H1 (cell line): ENCODE measurements around the gene ALG14.
"Not testable (repeated sequence)": the region's sequence is repeated elsewhere in the genome, so short reads cannot be mapped to it uniquely, and the experiment has no call there.

Experiments used
- CHD7 ChIP-seq: fragments of 300-600 bp; sonication (generic); IDR thresholded peaks from 2 replicates; pipeline ENCODE4 v1.7.1; 2012; ENCODE audit warnings: low read length, moderate library complexity, mild to moderate bottlenecking, inconsistent platforms; ENCODE audit not compliant: insufficient replicate concordance
- CTCF ChIP-seq, 3 experiments: IDR thresholded peaks; 1 replicate in 2 of 3; 2 replicates in 1 of 3; pipeline versions ENCODE4 v1.5.1 to v1.6.1; 2011; ENCODE audit warnings: low read length in 3 of 3, mild to moderate bottlenecking in 3 of 3, inconsistent platforms in 2 of 3, low read depth in 1 of 3, moderate library complexity in 1 of 3; ENCODE audit not compliant: insufficient read depth in 1 of 3; ENCODE audit errors: control extremely low read depth in 1 of 3
- EZH2 ChIP-seq: fragments of 200-600 bp; sonication (generic); IDR thresholded peaks from 2 replicates; pipeline ENCODE4 v1.7.1; 2012; ENCODE audit warnings: low read depth, mild to moderate bottlenecking, moderate library complexity, low read length, inconsistent platforms; ENCODE audit not compliant: severe bottlenecking
- JUN ChIP-seq: IDR thresholded peaks from 2 replicates; pipeline ENCODE4 v1.6.1; 2011; ENCODE audit warnings: low read depth, mild to moderate bottlenecking, improper control_type of control experiment, low read length
- KDM5A ChIP-seq: fragments of 200-600 bp; IDR thresholded peaks from 2 replicates; pipeline ENCODE4 v1.7.1; 2012; ENCODE audit warnings: mild to moderate bottlenecking, low read length, inconsistent platforms, mixed read lengths
- POLR2A ChIP-seq, 2 experiments: IDR thresholded peaks; 1 replicate in 1 of 2; 2 replicates in 1 of 2; pipeline ENCODE4 v1.6.1; 2011; ENCODE audit warnings: low read depth in 2 of 2, low read length in 2 of 2, mild to moderate bottlenecking in 2 of 2; ENCODE audit errors: control extremely low read depth in 1 of 2
- TEAD4 ChIP-seq: IDR thresholded peaks from 2 replicates; pipeline ENCODE4 v1.6.1; 2012; ENCODE audit warnings: low read depth, low read length, inconsistent platforms, mixed read lengths
- ZNF274 ChIP-seq: IDR thresholded peaks from 2 replicates; pipeline ENCODE4 v1.7.0; 2012; ENCODE audit warnings: low read length, borderline replicate concordance; ENCODE audit errors: extremely low read depth

GRCh38 chr1:94941480-94941879 lies 131.3 kb downstream of the ALG14 start:
- not testable (repeated sequence) for TF ChIP-seq CHD7; CTCF (IDR thresholded peaks at IDR 0.05; ENCODE audit: control extremely low read depth in 1 of 3, insufficient read depth in 1 of 3, low read depth in 1 of 3, low read length in 3 of 3); ZNF274; POLR2A (IDR thresholded peaks at IDR 0.05; ENCODE audit: control extremely low read depth in 1 of 2, low read depth in 2 of 2, low read length in 2 of 2); EZH2; TEAD4; KDM5A; JUN
